SK-N-SH (cell line): ENCODE data around the gene PRR19. TPM values are rescaled to one million over a fixed set of nuclear protein-coding genes. Genes with fewer than 3 reads are reported as not detected.

Experiments
- CTCF ChIA-PET: fragments of 300-600, 350-600 bp; formaldehyde crosslinking; extraction: SDS; loops from one replicate; lab custom pipeline; 2021; lab: Yijun Ruan, JAX
- POLR2A ChIA-PET: fragments of 350-600 bp; sonication (Branson Sonifier 250); formaldehyde crosslinking; extraction: SDS; loops from one replicate; lab custom pipeline; 2020; ENCODE audit warnings: antibody characterized with exemption, inconsistent platforms; lab: Yijun Ruan, JAX
- DNase-seq: peaks from one replicate; pipeline ENCODE4 v3.0.0; 2012
- H2AFZ ChIP-seq: fragments of 200-600 bp; sonication (generic); 2 replicates; pipeline ENCODE4 v1.8.1; 2016; ENCODE audit warnings: antibody characterized with exemption, mild to moderate bottlenecking, low read depth
- H3F3A ChIP-seq: fragments of 200-600 bp; sonication (generic); replicated peaks from 2 replicates; pipeline ENCODE3; 2016; ENCODE audit warnings: antibody characterized with exemption, mild to moderate bottlenecking; ENCODE audit not compliant: insufficient read depth
- H3K27ac ChIP-seq, 2 experiments: fragments of 200-500 bp in 1 of 2; fragments of 200-600 bp in 1 of 2; sonication (Bioruptor generic) in 1 of 2; sonication (generic), shearing (Covaris generic) in 1 of 2; 2 replicates each; pipeline versions ENCODE4 v1.5.1 to v1.6.1; 2014 to 2016; ENCODE audit warnings: low read depth in 2 of 2, inconsistent platforms in 1 of 2, low read length in 1 of 2, mild to moderate bottlenecking in 1 of 2, mixed read lengths in 1 of 2
- H3K27me3 ChIP-seq: fragments of 200-600 bp; sonication (generic), shearing (Covaris generic); 2 replicates; pipeline ENCODE4 v1.6.1; 2016; ENCODE audit warnings: mixed run types; ENCODE audit not compliant: insufficient read depth
- H3K36me3 ChIP-seq, 2 experiments: fragments of 200-500 bp in 1 of 2; fragments of 200-600 bp in 1 of 2; sonication (Bioruptor generic) in 1 of 2; sonication (generic) in 1 of 2; replicated peaks in 1 of 2; 2 replicates each; pipeline versions ENCODE3 to v1.5.1; 2014 to 2016; ENCODE audit warnings: low read length in 1 of 2, mild to moderate bottlenecking in 1 of 2; ENCODE audit not compliant: insufficient read depth in 2 of 2, control insufficient read depth in 1 of 2
- H3K4me1 ChIP-seq, 2 experiments: fragments of 200-500 bp in 1 of 2; fragments of 200-600 bp in 1 of 2; sonication (Bioruptor generic) in 1 of 2; sonication (generic), shearing (Covaris generic) in 1 of 2; 2 replicates each; pipeline versions ENCODE4 v1.5.1 to v1.6.1; 2014 to 2016; ENCODE audit warnings: low read depth in 1 of 2, low read length in 1 of 2, mixed run types in 1 of 2; ENCODE audit not compliant: insufficient read depth in 2 of 2, control insufficient read depth in 1 of 2
- H3K4me2 ChIP-seq: fragments of 200-600 bp; sonication (generic), shearing (Covaris generic); 2 replicates; pipeline ENCODE4 v1.6.1; 2017; ENCODE audit warnings: mixed run types
- H3K4me3 ChIP-seq, 2 experiments: fragments of 200-500 bp in 1 of 2; fragments of 200-600 bp in 1 of 2; sonication (Bioruptor generic) in 1 of 2; sonication (generic), shearing (Covaris generic) in 1 of 2; 2 replicates each; pipeline versions ENCODE4 v1.5.1 to v1.8.1; 2014 to 2016; ENCODE audit warnings: low read depth in 2 of 2, inconsistent platforms in 1 of 2, low read length in 1 of 2, mild to moderate bottlenecking in 1 of 2, mixed read lengths in 1 of 2, moderate library complexity in 1 of 2
- H3K79me2 ChIP-seq: fragments of 200-600 bp; sonication (generic); 2 replicates; pipeline ENCODE4 v1.8.1; 2017; ENCODE audit warnings: mild to moderate bottlenecking; ENCODE audit not compliant: insufficient read depth
- H3K9ac ChIP-seq: fragments of 200-600 bp; sonication (generic); 2 replicates; pipeline ENCODE4 v1.6.1; 2017; ENCODE audit warnings: mixed run types
- H3K9me2 ChIP-seq: fragments of 200-600 bp; sonication (generic); 2 replicates; pipeline ENCODE4 v1.6.1; 2017; ENCODE audit warnings: mixed run types
- H3K9me3 ChIP-seq: fragments of 200-600 bp; sonication (generic); 2 replicates; pipeline ENCODE4 v1.6.1; 2017; ENCODE audit warnings: mixed run types, mild to moderate bottlenecking, moderate library complexity
- H4K20me1 ChIP-seq: fragments of 200-600 bp; sonication (generic); 2 replicates; pipeline ENCODE4 v1.6.1; 2017; ENCODE audit warnings: mild to moderate bottlenecking, mixed run types; ENCODE audit not compliant: insufficient read depth
- EP300 ChIP-seq, 2 experiments: IDR thresholded peaks; 2 replicates each; pipeline versions ENCODE4 v1.4.0 to v1.6.1; 2012; ENCODE audit warnings: borderline replicate concordance in 1 of 2, low read depth in 1 of 2, low read length in 1 of 2
- FOSL2 ChIP-seq: IDR thresholded peaks from 2 replicates; pipeline ENCODE4 v1.4.0; 2012; ENCODE audit warnings: low read depth, mild to moderate bottlenecking, moderate library complexity, borderline replicate concordance
- FOXJ3 ChIP-seq: sonication (generic); formaldehyde crosslinking; IDR thresholded peaks from 2 replicates; pipeline ENCODE4 v1.5.1; 2020; ENCODE audit warnings: mild to moderate bottlenecking, missing genetic modification reagents
- FOXM1 ChIP-seq: IDR thresholded peaks from 2 replicates; pipeline ENCODE4 v1.4.0; 2012; ENCODE audit warnings: low read depth, mild to moderate bottlenecking
- JUND ChIP-seq: IDR thresholded peaks from 2 replicates; pipeline ENCODE4 v1.4.0; 2012
- MXI1 ChIP-seq: IDR thresholded peaks from 2 replicates; pipeline ENCODE4 v1.6.1; 2012; ENCODE audit warnings: mild to moderate bottlenecking, low read depth, low read length, improper control_type of control experiment
- NFIC ChIP-seq: IDR thresholded peaks from 2 replicates; pipeline ENCODE4 v1.4.0; 2012; ENCODE audit warnings: borderline replicate concordance
- RFX5 ChIP-seq: IDR thresholded peaks from 2 replicates; pipeline ENCODE4 v1.6.1; 2012; ENCODE audit warnings: mild to moderate bottlenecking, improper control_type of control experiment, low read length
- RXRA ChIP-seq: IDR thresholded peaks from 2 replicates; pipeline ENCODE4 v1.4.0; 2012; ENCODE audit warnings: low read depth, mild to moderate bottlenecking, borderline replicate concordance
- SIN3A ChIP-seq: IDR thresholded peaks from 2 replicates; pipeline ENCODE4 v1.6.1; 2012; ENCODE audit warnings: low read depth, mild to moderate bottlenecking, low read length, moderate library complexity, borderline replicate concordance
- TCF12 ChIP-seq: IDR thresholded peaks from 2 replicates; pipeline ENCODE4 v1.4.0; 2012
- WGBS: methylation state at CpG from one replicate; pipeline ENCODE4 v1.1.6; 2017; ENCODE audit warnings: low lambda C conversion rate; 5-methylcytosine and 5-hydroxymethylcytosine counted together
- polyA plus RNA-seq, 3 experiments: library from polyadenylated mRNA; depleted of rRNA; stranded (reverse); fragments of >200 nt; gene quantifications; 2 replicates each; pipeline ENCODE4 v1.2.3, GENCODE V29; 2012
- TF ChIP-seq, protein P1 (sequence below): IDR thresholded peaks from 2 replicates; pipeline ENCODE4 v1.6.1; 2012; ENCODE audit warnings: mild to moderate bottlenecking, low read depth, low read length, moderate library complexity
- TF ChIP-seq, protein P2 (sequence below): fragments of 200-600 bp; sonication (generic); IDR thresholded peaks from 2 replicates; pipeline ENCODE4 v1.6.1; 2017; ENCODE audit warnings: antibody characterized with exemption, mild to moderate bottlenecking, moderate library complexity
- TF ChIP-seq, protein P3 (sequence below): IDR thresholded peaks from 2 replicates; pipeline ENCODE4 v1.4.0; 2012; ENCODE audit warnings: low read depth, borderline replicate concordance

PRR19 gene
- polyA plus RNA-seq, 1 of the 3 experiments (the other 2 are of a cell fraction): 1.3 TPM

DNA sequence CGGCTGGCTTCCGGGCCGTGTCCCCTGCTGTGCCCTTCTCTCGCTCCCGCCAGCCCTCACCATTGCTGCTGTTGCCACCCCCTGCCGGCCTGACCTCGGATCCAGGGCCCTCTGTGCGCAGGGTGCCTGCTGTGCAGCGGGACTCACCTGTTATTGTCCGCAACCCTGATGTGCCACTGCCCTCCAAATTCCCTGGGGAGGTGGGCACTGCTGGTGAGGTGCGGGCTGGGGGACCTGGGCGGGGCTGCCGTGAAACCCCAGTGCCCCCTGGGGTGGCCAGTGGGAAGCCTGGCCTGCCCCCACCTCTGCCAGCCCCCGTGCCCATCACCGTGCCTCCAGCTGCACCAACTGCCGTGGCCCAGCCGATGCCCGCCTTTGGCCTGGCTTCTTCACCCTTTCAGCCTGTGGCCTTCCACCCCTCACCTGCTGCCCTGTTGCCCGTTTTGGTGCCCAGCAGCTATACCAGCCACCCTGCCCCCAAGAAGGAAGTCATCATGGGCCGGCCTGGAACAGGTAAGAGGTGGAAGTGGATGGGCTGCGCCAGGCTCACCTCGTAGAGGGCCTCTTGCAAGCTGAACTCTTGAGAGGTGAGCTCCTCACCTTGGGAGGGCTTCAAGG lies 27.8 kb upstream of the PRR19 start:
- TF ChIP-seq RXRA: no peak
- Histone ChIP-seq H3K27ac (no peak overlapping the region; a peak in 1 of 4 replicates), H3K9me2 (no peaks in the 10 kb centered on the region), H3K4me3 (no peak overlapping the region), H3K4me1 (peaks cover 39 to 68% of the 10 kb centered on the region in 2 experiments; a peak in 3 of 4 replicates), H3K9me3 (no peaks in the 10 kb centered on the region), H2AFZ (no peak overlapping the region), H3K79me2 (peaks cover 97% of the 10 kb centered on the region), H3K27me3 (no peaks in the 10 kb centered on the region), H4K20me1 (no peaks in the 10 kb centered on the region), H3K36me3 (peaks cover 13 to 39% of the 10 kb centered on the region in 2 experiments), H3F3A (peaks cover 27% of the 10 kb centered on the region), H3K9ac (no peak overlapping the region), H3K4me2 (peak overlapping the region; percentile 55)
- ChIA-PET POLR2A (no interaction called here), CTCF (interaction anchor here (1.2 to 1.5 kb wide), 2 partner anchors 9 to 21 kb away, joined by 4 read pairs; no protein-coding TSS in a partner anchor)
- 98% methylated on average over 16 of the region's 22 CpGs for WGBS
- no peak for DNase-seq

DNA sequence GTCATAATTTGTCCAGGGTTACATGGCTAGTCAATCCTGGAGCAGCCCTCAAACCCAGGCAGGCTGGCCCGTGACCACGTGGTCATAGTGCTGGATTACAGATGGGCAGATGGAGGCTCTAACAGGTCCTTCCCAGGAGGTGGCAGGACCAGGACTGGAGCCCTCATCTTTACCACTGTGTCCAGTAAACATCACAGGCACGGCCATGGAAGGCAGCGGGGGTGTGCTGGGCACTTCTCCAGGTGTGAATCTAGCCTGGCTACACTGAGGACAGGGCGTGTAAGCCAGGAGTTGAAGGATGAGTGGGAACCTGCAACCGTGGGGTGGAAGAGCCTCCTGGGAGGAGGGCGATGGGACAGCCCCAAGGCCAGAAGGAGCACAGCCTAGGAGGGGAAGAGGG lies 26.8 kb upstream of the PRR19 start:
- Histone ChIP-seq H2AFZ (no peak overlapping the region), H3K79me2 (peaks cover 93% of the 10 kb centered on the region), H3K4me1 (peaks cover 40 to 67% of the 10 kb centered on the region in 2 experiments; a peak in 3 of 4 replicates), H4K20me1 (no peaks in the 10 kb centered on the region), H3K4me2 (peak overlapping the region; percentile 55), H3K9ac (no peak overlapping the region), H3K9me2 (no peaks in the 10 kb centered on the region), H3F3A (peaks cover 32% of the 10 kb centered on the region), H3K4me3 (no peak overlapping the region), H3K27me3 (no peaks in the 10 kb centered on the region), H3K9me3 (no peaks in the 10 kb centered on the region), H3K36me3 (peaks cover 13 to 39% of the 10 kb centered on the region in 2 experiments), H3K27ac (peak overlapping the region in 1 of 2 experiments; percentile 1; a peak in 1 of 4 replicates)
- POLR2A ChIA-PET: no interaction called here
- CTCF ChIA-PET: interaction anchor here (1.1 to 1.5 kb wide), 2 partner anchors 21 to 36 kb away, joined by 4 read pairs; no protein-coding TSS in a partner anchor
- TF ChIP-seq NFIC: no peak
- TF ChIP-seq EP300 (IDR thresholded peaks at IDR 0.05; ENCODE audit: borderline replicate concordance in 1 of 2, low read depth in 1 of 2, low read length in 1 of 2): no peak
- no peak for TF ChIP-seq FOSL2
- TF ChIP-seq, protein P1, sequence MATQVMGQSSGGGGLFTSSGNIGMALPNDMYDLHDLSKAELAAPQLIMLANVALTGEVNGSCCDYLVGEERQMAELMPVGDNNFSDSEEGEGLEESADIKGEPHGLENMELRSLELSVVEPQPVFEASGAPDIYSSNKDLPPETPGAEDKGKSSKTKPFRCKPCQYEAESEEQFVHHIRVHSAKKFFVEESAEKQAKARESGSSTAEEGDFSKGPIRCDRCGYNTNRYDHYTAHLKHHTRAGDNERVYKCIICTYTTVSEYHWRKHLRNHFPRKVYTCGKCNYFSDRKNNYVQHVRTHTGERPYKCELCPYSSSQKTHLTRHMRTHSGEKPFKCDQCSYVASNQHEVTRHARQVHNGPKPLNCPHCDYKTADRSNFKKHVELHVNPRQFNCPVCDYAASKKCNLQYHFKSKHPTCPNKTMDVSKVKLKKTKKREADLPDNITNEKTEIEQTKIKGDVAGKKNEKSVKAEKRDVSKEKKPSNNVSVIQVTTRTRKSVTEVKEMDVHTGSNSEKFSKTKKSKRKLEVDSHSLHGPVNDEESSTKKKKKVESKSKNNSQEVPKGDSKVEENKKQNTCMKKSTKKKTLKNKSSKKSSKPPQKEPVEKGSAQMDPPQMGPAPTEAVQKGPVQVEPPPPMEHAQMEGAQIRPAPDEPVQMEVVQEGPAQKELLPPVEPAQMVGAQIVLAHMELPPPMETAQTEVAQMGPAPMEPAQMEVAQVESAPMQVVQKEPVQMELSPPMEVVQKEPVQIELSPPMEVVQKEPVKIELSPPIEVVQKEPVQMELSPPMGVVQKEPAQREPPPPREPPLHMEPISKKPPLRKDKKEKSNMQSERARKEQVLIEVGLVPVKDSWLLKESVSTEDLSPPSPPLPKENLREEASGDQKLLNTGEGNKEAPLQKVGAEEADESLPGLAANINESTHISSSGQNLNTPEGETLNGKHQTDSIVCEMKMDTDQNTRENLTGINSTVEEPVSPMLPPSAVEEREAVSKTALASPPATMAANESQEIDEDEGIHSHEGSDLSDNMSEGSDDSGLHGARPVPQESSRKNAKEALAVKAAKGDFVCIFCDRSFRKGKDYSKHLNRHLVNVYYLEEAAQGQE: no peak
- no peak for TF ChIP-seq FOXJ3 (CRISPR knock-in tag)
- no peak for TF ChIP-seq SIN3A
- no peak for TF ChIP-seq JUND
- no peak for TF ChIP-seq RXRA
- no peak for TF ChIP-seq TCF12
- TF ChIP-seq, protein P2, sequence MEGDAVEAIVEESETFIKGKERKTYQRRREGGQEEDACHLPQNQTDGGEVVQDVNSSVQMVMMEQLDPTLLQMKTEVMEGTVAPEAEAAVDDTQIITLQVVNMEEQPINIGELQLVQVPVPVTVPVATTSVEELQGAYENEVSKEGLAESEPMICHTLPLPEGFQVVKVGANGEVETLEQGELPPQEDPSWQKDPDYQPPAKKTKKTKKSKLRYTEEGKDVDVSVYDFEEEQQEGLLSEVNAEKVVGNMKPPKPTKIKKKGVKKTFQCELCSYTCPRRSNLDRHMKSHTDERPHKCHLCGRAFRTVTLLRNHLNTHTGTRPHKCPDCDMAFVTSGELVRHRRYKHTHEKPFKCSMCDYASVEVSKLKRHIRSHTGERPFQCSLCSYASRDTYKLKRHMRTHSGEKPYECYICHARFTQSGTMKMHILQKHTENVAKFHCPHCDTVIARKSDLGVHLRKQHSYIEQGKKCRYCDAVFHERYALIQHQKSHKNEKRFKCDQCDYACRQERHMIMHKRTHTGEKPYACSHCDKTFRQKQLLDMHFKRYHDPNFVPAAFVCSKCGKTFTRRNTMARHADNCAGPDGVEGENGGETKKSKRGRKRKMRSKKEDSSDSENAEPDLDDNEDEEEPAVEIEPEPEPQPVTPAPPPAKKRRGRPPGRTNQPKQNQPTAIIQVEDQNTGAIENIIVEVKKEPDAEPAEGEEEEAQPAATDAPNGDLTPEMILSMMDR: no peak
- TF ChIP-seq, protein P3, sequence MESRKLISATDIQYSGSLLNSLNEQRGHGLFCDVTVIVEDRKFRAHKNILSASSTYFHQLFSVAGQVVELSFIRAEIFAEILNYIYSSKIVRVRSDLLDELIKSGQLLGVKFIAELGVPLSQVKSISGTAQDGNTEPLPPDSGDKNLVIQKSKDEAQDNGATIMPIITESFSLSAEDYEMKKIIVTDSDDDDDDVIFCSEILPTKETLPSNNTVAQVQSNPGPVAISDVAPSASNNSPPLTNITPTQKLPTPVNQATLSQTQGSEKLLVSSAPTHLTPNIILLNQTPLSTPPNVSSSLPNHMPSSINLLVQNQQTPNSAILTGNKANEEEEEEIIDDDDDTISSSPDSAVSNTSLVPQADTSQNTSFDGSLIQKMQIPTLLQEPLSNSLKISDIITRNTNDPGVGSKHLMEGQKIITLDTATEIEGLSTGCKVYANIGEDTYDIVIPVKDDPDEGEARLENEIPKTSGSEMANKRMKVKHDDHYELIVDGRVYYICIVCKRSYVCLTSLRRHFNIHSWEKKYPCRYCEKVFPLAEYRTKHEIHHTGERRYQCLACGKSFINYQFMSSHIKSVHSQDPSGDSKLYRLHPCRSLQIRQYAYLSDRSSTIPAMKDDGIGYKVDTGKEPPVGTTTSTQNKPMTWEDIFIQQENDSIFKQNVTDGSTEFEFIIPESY: no peak
- TF ChIP-seq FOXM1: no peak
- TF ChIP-seq RFX5: no peak
- no peak for TF ChIP-seq MXI1
- WGBS: 87% methylated on average over 7 of the region's 7 CpGs
- DNase-seq: no peak
